GM19023 (cell line): ENCODE measurements around the gene DUSP16.
"Not testable (repeated sequence)": the region's sequence is repeated elsewhere in the genome, so short reads cannot be mapped to it uniquely, and the experiment has no call there.

ENCODE experiments used
- ATAC-seq: cut with Tn5 transposase; IDR thresholded peaks from one replicate; pipeline ENCODE4 v1.9.1; 2021; ENCODE audit warnings: mild to moderate bottlenecking, moderate library complexity; ENCODE audit not compliant: unreplicated experiment

DUSP16 gene

GRCh38 chr12:12471982-12472961 is 90.4 kb downstream of the DUSP16 start:
- ATAC-seq = not testable (repeated sequence)

DNA sequence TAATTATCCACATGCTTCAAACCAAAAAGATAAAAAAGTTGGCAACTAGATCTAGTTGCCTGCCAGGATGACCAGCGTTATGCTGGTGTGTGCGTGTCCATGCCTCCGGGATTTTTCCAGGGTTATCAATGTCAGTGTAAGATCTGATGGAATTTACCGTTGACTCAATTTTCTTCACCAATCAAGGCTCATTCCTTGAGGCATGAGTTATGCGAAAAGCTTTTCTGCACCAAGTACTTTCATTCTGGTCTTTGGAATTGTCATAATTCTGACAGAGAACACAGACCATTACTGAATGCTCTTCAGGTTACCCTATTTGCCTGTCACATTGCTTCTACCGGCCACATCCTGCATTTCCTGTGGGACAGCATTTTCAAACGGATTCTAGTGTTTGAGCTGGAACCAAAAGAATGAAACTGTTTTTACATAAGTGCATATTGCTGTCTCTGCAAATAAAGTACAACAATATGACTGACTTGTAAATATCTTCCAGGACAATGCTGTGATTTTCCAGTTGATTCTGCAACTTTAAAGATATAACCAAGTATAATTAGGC is 91.8 kb downstream of the DUSP16 start:
- ATAC-seq = no peak

DNA sequence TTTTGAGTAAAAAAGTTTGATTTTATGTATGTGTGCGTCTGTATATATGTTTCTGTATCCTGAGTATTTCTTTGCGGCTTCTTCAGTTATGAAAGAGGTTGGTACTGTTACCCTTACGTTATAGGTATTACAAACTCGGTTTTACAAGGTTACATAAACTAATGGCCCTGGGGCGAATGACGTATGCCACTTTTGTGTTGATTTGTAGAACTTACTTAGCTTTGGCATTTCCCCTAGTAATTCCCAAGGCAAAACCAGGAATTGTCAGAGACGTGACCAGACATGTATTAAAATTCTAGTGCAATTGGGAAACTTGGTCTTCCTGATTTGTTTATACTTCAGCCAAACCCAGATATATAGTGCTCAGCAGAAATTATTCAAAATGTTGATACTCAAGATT is 93.3 kb downstream of the DUSP16 start:
- ATAC-seq = no peak

- ATAC-seq = no peak
These were observed 94.1 kb downstream of the DUSP16 start for GRCh38 chr12:12468575-12468974.

DNA sequence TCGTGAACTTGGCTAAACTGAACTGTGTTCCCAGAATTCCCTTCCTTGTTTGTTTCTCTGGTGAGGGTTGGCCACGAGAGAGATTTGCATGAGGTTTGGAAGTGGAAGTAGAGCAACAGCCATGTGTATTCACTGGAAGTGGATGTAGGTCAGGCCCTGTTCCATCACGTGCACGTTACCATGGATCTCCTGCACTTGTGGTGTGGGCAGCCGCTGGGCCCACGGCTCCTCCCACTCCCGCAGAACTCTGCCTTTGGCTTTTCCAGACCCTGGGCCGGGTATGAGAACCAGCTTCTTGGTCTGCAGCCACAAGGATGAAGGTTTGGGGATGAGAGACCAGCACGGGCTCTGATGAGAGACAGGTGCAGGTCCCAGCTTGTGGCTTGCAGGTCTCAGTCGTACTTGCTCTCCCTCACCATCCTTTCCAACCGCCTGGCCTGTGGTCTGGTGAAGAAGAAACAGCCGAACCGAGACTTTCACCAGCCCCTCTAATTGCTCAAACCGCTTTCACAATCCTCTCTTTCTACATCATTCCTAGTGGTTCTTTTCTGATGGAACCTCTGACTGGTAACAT is 94.9 kb downstream of the DUSP16 start:
- no peak for ATAC-seq

- ATAC-seq = no peak
These were observed 95.4 kb downstream of the DUSP16 start for GRCh38 chr12:12467264-12467663.

GRCh38 chr12:12466157-12466556 is 96.5 kb downstream of the DUSP16 start:
- ATAC-seq = no peak

- ATAC-seq = no peak
These were observed 97.1 kb downstream of the DUSP16 start for GRCh38 chr12:12465522-12465921.

DNA sequence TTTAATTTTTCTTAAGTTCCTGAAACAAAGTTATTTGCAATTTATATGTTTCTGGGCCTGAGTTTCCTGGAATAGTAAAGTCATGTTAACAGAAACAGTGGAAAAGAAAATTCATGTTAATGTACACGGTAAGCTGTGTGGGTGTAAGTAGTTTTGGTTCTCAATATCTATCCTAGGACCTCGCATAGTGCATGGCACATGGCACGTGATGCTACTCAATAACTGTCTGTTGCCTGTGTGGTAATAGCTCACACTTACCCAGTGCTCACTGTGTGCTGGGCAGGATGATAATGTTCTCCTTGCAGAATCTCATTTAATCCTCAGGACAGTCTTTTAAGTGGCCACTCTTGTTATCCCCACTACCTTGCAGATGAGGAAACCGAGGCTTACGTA is 100.7 kb downstream of the DUSP16 start:
- no peak for ATAC-seq

DNA sequence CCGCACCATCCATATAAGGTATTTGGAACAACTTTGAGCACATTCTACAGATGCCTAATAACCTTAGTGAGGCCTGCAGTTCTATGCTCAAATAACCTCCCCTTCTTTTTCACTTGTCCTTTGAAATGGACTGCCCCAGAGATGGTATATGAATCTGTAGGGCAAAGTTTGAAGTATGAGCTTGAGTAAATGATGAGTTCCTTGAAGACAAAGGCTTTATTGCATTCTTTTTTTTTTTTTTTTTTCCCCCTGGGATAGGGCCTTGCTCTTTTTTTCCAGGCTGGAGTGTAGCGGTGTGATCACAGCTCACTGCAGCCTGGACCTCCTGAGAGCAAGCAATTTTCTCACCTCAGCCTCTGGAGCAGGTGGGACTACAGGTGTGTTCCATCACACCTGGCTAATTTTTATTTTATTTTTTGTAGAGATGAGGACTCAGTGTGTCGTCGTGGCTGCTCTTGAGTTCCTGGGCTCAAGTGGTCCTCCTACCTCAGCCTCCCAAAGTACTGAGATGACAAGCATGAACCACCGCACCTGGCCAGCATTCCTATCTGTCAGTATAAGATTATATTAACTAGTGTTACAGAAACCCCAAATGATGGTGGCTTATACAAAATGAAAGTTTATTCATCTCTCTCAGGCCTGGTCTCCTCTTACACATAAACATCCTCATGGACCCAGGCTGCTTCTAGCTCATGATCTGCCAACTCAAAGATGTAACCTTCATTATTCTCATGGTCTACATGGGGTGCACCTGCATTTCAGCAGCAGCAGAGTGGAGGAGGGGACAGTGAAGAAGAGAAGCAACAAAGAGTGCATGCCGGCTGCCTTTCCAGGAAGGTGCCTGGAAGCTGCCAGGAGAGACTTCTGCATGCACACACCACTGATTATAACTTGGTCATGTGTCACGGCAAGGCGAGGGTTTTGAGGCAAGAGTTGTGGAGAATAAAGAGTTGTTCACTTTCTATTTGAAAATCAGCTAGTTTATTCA is 101.4 kb downstream of the DUSP16 start:
- ATAC-seq = no peak

GRCh38 chr12:12456637-12457036 is 106.0 kb downstream of the DUSP16 start:
- no peak for ATAC-seq

DNA sequence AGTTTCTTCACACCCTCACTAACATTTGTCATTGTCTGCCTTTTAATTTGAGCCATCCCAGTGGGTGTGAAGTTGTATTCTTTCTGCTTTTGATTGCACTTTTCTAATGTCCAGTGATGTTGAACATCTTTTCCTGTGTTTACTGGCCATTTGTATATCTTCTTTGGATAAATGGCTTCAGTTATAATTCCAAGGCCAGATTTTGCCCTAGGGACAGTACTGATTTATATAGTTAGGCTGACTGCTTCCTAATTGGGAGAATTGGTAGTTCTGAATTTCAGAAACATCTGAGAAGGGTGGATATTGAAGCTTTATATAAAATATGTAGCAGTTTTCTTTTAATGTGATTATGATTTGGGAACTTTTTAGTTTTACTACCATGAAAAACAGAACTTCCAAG is 108.3 kb downstream of the DUSP16 start:
- ATAC-seq = no peak

- no peak for ATAC-seq
These were observed 109.0 kb downstream of the DUSP16 start for GRCh38 chr12:12453635-12454034.

DNA sequence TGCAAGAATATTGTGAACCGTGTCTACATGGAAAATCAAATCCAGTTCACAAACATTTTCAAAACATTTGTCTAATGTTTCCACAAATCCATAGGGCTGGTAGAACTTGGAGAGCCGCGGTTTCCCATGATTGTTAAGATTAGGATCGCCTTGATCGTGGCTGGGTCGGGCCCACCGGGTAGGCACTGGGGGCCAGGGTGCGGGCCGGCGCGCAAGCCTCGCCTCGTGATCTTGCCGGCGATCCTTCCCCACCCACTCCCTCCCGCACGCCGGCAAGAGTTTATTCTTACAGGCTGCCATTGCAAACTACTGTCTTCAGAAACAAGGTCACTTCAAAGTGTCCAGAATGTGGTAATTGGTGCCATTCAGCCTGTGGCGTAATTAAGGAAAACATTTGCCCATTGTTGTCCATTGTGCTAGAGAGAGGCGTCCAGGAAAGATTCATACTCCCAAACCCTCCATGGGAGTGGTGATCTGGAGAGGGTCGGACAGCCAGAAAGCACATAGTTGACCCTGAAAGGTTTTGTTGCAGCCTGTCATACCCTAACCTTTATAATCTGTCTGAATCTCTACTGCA is 110.2 kb downstream of the DUSP16 start:
- ATAC-seq = no peak

GRCh38 chr12:12451098-12451497 is 111.6 kb downstream of the DUSP16 start:
- no peak for ATAC-seq

DNA sequence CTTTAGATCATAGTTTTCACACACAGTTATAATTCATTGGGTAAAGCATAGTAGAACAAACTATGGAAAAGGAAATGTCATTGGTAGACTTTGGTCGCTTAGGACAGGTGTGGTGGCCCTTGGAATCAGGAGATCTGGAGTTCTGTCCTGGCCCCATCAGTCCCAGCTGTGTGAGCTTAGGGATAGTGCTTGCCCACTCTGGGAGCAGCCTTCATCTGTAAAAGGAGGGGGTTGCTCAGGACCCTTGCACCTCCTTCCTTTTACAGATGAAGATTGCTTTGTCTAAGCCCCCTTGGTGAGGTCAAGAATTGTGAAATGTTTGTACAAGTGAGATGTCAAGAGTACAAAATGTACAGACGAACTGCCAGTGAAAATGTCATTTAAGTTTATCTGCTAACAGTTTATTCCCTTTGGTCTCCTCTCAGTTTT is 112.6 kb downstream of the DUSP16 start:
- ATAC-seq = no peak

DNA sequence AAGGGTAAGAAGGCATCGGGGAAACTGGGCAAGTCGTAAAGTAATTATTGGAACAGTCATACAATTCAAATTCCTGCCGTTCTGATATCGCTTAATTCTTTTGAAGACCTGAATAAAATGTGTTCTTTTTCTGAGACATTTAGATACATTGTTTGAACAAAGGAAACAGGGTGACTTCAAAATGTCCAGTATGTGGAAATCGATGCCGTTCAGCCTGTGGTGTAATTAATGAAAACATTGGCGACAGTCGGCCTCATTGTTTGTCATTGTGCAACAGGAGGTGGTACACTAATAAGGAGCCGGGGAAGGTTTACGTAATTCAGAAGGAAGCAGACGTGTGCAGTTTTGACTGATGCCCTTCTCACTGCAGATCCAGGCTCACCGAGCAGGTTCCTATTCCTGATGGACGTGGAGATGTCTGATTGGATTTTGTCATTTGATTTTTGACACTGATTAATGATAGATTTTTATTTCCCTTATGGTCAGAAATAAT is 113.1 kb downstream of the DUSP16 start:
- ATAC-seq = no peak

DNA sequence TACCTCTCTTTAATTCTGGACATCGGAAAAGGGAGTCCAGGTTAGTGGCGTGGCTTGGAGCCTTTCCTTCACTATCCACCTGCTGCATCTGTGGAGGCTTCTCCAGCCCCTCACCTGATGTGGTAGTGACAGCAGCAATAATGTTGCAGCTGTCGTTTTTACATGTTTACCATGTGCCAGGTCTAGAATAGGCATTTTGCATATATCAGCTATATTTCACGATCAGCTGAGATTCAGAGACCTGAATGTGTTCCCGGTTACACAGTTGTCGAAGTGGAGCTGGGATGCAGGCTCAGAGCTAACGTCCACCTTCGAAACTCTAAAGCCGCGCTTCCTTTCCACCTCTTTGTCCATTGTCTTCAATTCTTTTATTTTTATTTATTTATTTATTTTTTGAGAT is 114.8 kb downstream of the DUSP16 start:
- ATAC-seq = no peak

GRCh38 chr12:12447236-12447635 is 115.4 kb downstream of the DUSP16 start:
- no peak for ATAC-seq

DNA sequence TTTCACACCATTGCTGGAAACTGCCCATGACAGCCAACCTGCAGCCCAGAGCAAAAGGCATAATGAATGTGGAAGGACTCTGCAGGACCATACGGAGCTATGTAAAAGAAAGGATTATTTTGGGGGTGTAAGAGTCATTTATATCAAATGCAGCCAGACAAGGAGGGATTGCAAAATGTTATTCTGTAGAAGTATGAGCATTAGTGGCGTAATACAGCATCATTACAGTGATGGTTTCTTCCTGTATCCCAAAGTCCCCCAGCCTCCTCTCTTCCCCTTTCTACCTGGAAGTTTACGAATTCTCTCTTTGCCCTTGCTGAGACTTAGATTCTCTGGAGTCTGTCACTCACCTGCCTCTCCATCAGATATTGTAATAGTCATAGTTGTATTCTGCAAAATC is 115.9 kb downstream of the DUSP16 start:
- ATAC-seq = no peak
